Measurements from ENCODE around the gene C1QB. TPM values are rescaled to one million over a fixed set of nuclear protein-coding genes. Genes with fewer than 3 reads are reported as not detected.
A peak's percentile ranks its signal among the peaks of the same experiment; 100 is the strongest.
"Not testable (repeated sequence)": the region's sequence is repeated elsewhere in the genome, so short reads cannot be mapped to it uniquely, and the experiment has no call there.

Gene C1QB
- total RNA-seq, 1 donor: not detected

DNA sequence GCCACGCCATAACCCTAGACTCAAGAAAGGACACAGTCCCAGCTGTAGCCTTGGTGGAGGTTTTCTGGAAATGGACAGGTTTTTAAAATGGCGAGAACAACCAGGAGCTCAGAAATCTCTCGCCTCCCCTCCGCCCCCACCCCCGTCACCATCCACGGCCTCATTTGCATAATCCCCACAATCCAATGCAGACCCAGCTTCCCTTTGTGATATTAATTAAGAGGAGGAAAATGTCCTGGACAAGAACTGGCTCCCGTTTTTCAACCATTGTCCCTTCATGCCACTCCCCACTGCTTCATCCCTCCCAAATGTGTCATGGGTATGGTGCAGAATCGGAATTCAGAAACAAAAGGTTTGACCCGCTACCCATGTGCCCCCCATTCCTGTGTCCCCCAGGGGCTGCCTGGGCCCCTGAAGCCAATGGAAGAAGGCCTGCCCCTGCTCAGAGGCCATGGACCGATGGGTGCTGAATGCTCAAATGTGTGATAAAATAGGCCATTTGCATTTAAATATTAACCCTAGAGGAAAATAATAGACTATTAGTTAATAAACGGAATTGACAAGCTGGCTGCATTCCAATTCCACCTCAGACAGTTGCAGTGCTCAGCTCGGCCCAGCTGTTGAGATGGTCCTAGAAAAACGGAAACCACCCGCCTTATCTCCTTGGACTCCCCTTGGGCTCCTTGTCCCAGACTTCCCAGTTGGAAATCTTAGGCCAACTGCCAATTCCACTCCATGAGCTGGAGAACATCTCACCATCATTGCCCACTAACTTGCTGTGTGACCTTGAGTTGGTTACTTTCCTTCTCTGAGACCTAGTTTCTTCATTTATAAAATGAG, 46.9 kb downstream of the C1QB start:
- DNase-seq (ENCODE audit: low read depth): no peak

DNA sequence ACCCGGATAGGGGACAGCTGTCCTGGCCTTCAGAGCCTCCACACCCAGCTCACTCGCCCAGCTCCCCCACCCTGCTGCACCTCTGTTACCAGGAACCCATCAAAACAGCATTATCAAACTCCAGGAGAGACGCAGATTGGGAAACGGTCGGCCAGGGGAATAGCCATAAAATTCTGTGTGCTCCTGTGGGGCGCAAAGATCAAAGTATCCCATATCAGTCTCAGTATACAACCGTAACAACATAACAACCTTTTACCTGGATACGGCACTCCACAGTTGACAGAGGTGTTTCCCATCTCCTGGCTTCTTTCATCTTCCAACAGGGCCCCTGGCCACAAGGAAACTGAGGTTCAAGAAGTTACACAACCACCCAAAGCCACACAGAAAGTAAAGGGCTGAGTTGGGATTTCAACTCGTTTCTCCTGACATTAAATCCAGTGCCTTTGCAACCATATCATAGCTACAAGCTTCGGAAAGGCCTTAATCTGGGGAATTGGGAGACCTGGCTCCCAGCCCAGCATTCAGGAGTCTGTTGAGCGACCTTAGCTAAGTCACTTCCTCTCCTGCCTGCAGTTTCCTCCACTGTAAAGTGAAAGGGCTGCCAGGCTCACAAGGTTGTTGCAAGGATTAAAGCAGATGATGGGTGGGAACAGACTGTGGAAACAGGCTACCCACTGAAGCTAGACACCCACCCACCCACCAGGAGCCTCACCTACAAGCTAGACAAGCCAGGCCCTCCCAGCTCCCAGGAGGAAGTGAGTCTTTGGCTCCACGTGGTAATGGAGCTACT, 49.5 kb downstream of the C1QB start:
- no peak overlapping the region for H3K4me3 ChIP-seq (ENCODE audit: low read depth, low read length)
- peak; percentile 29 for DNase-seq (ENCODE audit: low read depth)
- TF ChIP-seq, protein P1, sequence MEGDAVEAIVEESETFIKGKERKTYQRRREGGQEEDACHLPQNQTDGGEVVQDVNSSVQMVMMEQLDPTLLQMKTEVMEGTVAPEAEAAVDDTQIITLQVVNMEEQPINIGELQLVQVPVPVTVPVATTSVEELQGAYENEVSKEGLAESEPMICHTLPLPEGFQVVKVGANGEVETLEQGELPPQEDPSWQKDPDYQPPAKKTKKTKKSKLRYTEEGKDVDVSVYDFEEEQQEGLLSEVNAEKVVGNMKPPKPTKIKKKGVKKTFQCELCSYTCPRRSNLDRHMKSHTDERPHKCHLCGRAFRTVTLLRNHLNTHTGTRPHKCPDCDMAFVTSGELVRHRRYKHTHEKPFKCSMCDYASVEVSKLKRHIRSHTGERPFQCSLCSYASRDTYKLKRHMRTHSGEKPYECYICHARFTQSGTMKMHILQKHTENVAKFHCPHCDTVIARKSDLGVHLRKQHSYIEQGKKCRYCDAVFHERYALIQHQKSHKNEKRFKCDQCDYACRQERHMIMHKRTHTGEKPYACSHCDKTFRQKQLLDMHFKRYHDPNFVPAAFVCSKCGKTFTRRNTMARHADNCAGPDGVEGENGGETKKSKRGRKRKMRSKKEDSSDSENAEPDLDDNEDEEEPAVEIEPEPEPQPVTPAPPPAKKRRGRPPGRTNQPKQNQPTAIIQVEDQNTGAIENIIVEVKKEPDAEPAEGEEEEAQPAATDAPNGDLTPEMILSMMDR (IDR thresholded peaks at IDR 0.05; ENCODE audit: insufficient read depth, low read length): no peak

More for the DNA sequence above, 46.9 kb downstream of the C1QB start:
- TF ChIP-seq, protein P1 (IDR thresholded peaks at IDR 0.05; ENCODE audit: insufficient read depth, low read length): no peak
- no peak overlapping the region for H3K4me3 ChIP-seq (ENCODE audit: low read depth, low read length)

DNA sequence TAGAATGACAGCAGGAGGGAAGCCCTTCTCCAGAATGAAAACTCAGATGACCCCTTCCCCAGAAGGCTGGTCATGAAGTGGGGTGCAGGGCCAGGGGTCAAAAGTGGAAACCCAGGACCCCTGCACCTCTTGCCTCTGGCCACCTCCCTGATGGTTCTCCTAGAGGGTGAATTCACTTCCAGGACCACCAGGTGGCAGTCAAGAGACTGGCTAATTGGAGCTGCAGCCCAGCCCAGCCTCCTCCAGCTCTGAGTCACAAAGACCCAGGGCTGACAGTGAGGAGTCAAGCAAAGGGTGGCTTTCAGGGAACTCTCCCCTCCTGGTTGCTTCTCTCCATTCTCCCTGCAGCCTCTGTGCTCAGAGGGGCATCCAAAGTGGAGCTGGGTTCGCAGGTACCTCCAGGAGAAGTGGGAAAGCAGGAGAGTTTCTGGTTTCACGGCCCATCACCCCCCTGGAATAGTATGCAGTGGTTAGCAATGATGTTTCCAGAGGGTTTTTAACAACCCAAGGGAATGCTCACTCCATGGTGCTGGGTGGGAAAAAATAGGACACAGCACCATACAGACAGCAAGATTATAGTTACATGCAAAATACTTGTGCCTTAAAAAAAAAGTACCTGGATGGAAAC, 51.5 kb downstream of the C1QB start:
- no peak overlapping the region for H3K4me3 ChIP-seq (ENCODE audit: low read depth, low read length)
- DNase-seq (ENCODE audit: low read depth): peak; percentile 86
- TF ChIP-seq, protein P1 (IDR thresholded peaks at IDR 0.05; ENCODE audit: insufficient read depth, low read length): peak; percentile 96

DNA sequence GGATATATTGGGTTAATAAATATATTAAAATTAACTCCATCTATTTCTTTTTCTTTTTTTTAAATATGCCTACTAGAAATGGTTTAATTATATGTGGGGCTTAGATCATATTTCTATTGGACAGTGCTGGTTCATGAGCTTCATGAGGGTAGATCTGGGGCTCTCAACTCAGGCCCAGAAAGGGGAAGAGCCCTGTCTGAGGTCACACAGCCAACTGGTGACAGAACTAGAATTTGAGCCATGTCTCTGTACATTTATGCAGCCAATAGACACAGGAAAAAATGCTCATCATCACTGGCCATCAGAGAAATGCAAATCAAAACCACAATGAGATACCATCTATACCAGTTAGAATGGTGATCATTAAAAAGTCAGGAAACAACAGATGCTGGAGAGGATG, 52.5 kb downstream of the C1QB start:
- no peak for DNase-seq (ENCODE audit: low read depth)
- TF ChIP-seq, protein P1 (IDR thresholded peaks at IDR 0.05; ENCODE audit: insufficient read depth, low read length): no peak

DNA sequence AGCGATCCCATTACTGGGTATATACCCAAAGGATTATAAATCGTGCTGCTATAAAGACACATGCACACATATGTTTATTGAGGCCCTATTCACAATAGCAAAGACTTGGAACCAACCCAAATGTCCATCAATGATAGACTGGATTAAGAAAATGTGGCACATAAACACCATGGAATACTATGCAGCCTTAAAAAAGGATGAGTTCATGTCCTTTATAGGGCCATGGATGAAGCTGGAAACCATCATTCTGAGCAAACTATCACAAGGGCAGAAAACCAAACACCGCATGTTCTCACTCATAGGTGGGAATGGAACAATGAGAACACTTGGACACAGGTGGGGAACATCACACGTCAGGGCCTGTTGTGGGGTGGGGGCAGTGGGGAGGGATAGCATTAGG, 53.1 kb downstream of the C1QB start:
- not testable (repeated sequence) for H3K4me3 ChIP-seq (ENCODE audit: low read depth, low read length); DNase-seq (ENCODE audit: low read depth)

More for the DNA sequence above, 52.5 kb downstream of the C1QB start:
- H3K4me3 ChIP-seq (ENCODE audit: low read depth, low read length): no peak overlapping the region

DNA sequence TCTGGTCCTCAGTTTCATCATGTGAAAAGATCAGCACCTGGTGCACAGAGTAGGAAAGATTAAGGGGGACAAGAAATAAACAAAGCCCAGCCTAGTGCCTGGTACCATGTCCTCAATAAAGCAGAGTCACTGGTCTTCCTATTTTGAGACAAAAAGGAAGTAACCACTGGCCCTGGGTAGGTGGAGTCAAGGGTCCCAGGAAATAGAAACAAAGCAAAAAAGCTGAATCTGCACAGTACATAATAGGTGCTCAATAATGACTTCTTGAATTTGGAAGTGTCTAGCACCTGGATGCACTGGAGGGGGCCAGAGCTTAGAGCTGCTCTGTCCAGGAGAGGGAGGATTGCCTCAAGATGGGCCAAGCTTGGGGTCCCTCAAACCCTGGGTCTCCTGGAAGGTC, 55.7 kb downstream of the C1QB start:
- no peak for DNase-seq (ENCODE audit: low read depth)
- H3K4me3 ChIP-seq (ENCODE audit: low read depth, low read length): no peak overlapping the region
- TF ChIP-seq, protein P1 (IDR thresholded peaks at IDR 0.05; ENCODE audit: insufficient read depth, low read length): no peak

DNA sequence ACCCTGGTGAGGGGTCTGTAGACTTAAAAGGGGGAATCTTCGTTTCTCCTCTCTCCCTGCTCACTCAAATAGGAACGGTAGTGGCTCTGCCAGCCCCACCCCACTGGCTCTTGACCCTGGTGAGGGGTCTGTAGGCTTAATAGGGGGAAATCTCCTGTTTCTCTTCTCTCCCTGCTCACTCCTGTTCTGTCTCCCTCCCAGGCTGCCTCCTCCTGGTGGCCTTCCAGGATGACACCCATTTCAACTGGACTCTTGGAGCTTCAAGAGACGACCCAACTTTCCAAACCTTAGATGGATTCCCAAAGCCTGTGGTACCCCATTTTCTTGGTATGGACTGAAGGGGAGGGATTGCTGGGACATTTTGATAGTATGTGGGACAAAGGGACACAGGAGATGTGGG, 56.2 kb downstream of the C1QB start:
- no peak for DNase-seq (ENCODE audit: low read depth)
- TF ChIP-seq, protein P1 (IDR thresholded peaks at IDR 0.05; ENCODE audit: insufficient read depth, low read length): peak; percentile 10
- no peak overlapping the region for H3K4me3 ChIP-seq (ENCODE audit: low read depth, low read length)
